GM12891 (cell line): ENCODE results near the gene COL21A1.

Source experiments
- PAX5 ChIP-seq: IDR thresholded peaks from 2 replicates; pipeline ENCODE4 v1.6.1; 2011; ENCODE audit warnings: low read length, moderate library complexity, mild to moderate bottlenecking; ENCODE audit not compliant: insufficient read depth, severe bottlenecking
- POLR2A ChIP-seq: IDR thresholded peaks from 2 replicates; pipeline ENCODE4 v1.6.1; 2011; ENCODE audit warnings: low read depth, low read length, control low read depth
- POLR2AphosphoS5 ChIP-seq: IDR thresholded peaks from 2 replicates; pipeline ENCODE4 v1.6.1; 2011; ENCODE audit warnings: low read depth, low read length, control low read depth
- TAF1 ChIP-seq: IDR thresholded peaks from 2 replicates; pipeline ENCODE4 v1.6.1; 2011; ENCODE audit warnings: low read depth, low read length, control low read depth

DNA sequence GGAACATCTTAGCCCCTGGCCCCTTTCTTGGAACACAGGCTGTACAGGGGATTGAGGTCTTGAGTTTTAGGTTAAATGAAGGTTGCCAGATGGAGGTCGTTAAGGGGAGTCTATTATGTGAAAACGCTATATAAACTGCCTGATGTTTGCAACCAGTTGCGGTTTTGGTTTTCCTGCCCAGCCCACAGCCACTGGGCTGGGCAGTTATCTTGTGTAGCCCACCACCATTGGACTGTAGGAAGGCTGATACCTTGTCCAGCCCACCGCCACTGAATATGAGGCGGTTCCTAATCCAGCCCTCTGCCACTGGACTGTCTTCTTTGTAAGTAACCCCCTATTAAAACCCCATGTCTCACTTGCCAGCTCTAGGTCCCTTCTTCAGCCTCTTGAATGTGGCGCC, 42.3 kb upstream of the COL21A1 start:
- TF ChIP-seq POLR2A (no peak), TAF1 (no peak), POLR2AphosphoS5 (no peak), PAX5 (no peak)
